NB4 (cell line): Measurements from ENCODE around the gene COMT.

ENCODE experiments used
- DNase-seq: peaks from one replicate; pipeline ENCODE4 v3.0.0; 2010; ENCODE audit warnings: low read depth
- H3K4me3 ChIP-seq: one replicate; pipeline ENCODE4 v1.5.1; 2011; ENCODE audit warnings: mild to moderate bottlenecking, low read depth, low read length, moderate library complexity
- MYC ChIP-seq: IDR thresholded peaks from 2 replicates; pipeline ENCODE4 v1.6.1; 2011; ENCODE audit warnings: low read depth, low read length
- POLR2A ChIP-seq: IDR thresholded peaks from 2 replicates; pipeline ENCODE4 v1.6.1; 2011; ENCODE audit warnings: mild to moderate bottlenecking; ENCODE audit not compliant: insufficient read length; ENCODE audit errors: extremely low read depth
- TF ChIP-seq, protein P1 (sequence below): IDR thresholded peaks from 2 replicates; pipeline ENCODE4 v1.6.1; 2011; ENCODE audit warnings: low read depth, low read length
- TF ChIP-seq, protein P2 (sequence below): IDR thresholded peaks from one replicate; pipeline ENCODE4 v1.5.1; 2012; ENCODE audit warnings: low read depth, low read length

Gene COMT

DNA sequence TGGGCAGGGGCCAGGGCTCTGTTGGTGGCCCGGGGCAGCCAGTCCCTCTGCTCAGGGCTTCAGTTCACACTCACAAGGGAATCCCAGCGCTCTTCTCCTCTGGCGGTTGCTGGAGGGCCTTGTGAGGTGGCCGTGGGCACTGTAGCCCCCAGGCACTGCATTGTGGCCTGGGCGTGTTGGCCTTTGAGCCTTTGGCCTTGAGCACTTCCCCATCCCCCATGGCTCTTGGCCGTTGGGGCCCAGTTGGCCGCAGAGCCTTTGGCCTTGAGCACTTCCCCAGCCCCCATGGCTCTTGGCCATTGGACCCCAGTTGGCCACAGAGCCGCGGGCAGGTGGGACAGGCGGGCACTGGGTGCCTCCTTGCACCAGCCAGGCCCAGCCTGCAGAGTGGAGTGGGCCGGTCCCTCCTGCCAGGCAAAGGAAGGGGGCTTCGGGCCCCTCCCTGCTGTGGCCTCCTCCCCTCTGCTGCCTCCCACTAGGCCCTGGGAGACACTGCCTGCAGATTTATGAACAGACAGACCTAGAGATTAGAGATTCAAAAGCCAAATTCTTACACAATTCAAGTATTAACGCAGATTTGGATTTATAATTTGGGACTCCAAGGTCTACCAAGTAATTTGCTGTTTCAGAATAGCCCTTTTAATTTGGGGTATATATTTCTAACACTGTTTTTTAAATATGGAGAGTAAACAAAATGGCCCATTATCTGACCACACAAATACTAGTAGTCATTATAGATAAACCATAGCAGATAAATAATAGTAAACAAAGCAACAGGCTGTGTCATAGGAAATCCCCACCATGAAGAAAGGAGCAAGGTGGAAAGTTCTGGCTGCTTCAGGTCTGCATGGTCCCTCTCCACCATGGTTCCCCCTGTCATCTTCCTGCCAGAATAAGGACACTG, 18.3 kb downstream of the COMT start:
- no peak for DNase-seq
- TF ChIP-seq MYC (no peak), POLR2A (no peak)
- TF ChIP-seq, protein P1, sequence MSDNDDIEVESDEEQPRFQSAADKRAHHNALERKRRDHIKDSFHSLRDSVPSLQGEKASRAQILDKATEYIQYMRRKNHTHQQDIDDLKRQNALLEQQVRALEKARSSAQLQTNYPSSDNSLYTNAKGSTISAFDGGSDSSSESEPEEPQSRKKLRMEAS = no peak
- TF ChIP-seq, protein P2, sequence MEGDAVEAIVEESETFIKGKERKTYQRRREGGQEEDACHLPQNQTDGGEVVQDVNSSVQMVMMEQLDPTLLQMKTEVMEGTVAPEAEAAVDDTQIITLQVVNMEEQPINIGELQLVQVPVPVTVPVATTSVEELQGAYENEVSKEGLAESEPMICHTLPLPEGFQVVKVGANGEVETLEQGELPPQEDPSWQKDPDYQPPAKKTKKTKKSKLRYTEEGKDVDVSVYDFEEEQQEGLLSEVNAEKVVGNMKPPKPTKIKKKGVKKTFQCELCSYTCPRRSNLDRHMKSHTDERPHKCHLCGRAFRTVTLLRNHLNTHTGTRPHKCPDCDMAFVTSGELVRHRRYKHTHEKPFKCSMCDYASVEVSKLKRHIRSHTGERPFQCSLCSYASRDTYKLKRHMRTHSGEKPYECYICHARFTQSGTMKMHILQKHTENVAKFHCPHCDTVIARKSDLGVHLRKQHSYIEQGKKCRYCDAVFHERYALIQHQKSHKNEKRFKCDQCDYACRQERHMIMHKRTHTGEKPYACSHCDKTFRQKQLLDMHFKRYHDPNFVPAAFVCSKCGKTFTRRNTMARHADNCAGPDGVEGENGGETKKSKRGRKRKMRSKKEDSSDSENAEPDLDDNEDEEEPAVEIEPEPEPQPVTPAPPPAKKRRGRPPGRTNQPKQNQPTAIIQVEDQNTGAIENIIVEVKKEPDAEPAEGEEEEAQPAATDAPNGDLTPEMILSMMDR = no peak
- H3K4me3 ChIP-seq = no peak overlapping the region

DNA sequence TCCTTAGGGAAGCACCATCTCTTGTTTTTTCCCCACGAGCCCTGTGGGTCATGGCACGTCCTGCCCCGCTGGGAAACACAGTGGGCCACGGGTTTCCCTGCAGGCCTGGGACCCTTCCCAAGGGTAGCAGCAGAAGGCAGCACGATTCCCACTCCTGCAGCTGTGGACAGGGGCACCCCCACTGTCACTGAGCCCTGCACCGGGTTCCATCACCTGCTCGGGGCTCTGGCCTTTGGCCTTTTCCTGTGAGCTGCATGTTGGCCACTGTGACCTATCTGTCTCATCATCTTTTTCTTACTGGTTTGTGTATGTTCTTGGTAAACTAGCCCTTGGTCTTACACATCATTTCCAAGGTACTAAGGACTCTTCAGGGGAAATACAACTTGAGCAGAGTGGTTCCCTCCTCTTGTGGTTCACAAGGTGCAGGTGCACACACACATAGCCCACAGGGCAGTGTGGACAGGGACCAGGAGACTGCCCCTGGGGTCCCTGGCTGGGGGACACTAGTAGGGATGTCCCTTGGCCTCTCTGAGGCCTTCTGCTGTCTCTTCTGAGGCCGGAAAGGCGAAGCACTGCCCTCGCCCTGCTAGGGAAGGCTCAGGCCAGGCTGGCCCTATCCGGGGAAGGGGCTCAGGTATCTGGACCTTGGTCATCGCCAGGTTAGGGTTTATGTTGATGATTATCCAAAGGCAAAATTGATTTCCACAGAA, 19.1 kb downstream of the COMT start:
- TF ChIP-seq POLR2A (no peak), MYC (no peak)
- TF ChIP-seq, protein P1 = no peak
- TF ChIP-seq, protein P2 = no peak
- H3K4me3 ChIP-seq = no peak overlapping the region
- DNase-seq = no peak

DNA sequence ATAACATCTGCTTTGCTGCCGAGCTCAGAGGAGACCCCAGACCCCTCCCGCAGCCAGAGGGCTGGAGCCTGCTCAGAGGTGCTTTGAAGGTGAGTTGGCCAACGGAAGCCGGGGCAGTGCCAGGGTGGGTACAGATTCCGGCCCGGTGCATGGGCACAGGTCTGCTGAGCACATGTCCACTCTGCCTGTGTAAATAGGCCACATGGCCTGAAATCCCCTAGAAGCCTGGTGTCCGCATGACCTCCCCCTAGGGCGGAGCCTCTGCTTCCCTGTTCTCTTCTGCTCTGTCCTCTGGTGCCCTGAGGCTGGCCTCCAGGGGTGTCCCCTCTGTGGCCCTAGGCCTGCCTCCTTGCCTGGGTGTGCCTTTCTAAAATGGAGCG, 19.6 kb downstream of the COMT start:
- DNase-seq = no peak
- TF ChIP-seq, protein P2 = no peak
- no peak for TF ChIP-seq MYC
- TF ChIP-seq, protein P1 = no peak
- H3K4me3 ChIP-seq = no peak overlapping the region

DNA sequence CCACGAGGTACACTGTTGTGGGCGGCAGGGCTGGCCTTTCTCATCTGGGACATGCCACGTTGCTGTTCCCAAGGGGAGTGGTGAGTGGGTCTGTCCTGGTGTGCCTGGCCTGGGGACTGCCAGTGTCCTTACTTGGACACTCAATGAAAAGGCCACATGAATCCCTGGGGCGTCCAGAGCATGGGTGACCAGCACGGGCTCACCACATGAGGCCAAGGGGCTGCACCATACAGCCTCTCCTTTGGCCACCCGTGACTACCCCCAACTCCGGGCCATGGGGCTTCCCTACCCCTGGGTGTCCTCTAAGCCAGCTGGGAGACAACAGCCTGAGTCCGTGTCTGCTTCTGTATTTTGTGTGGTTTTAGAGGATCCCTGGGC, 20.3 kb downstream of the COMT start:
- H3K4me3 ChIP-seq = no peak overlapping the region
- TF ChIP-seq MYC (no peak), POLR2A (no peak)
- TF ChIP-seq, protein P1 = no peak
- TF ChIP-seq, protein P2 = no peak
- no peak for DNase-seq

DNA sequence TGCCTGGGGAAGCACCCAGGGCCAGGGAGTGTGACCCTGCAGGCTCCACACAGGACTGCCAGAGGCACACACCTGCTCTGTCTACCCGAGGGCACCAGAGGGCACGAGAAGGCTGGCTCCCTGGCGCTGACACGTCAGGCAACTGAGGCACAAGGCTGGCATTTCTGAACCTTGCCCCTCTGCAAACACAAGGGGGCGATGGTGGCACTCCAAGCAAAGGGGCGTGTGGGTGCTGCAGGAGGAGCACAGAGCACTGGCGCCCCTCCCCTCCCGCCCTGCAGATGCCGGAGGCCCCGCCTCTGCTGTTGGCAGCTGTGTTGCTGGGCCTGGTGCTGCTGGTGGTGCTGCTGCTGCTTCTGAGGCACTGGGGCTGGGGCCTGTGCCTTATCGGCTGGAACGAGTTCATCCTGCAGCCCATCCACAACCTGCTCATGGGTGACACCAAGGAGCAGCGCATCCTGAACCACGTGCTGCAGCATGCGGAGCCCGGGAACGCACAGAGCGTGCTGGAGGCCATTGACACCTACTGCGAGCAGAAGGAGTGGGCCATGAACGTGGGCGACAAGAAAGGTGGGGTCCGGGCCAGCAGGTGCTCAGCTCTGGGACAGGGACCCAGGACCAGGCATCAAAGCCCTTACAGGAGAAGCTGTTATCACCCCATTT, 20.8 kb downstream of the COMT start:
- DNase-seq = peak; percentile 70
- H3K4me3 ChIP-seq = no peak overlapping the region
- TF ChIP-seq MYC = no peak
- TF ChIP-seq, protein P1 = no peak
- TF ChIP-seq, protein P2 = peak; percentile 57
